Pancreas (tissue), 10 donors: ENCODE measurements around the gene SRCIN1. TPM values are rescaled to one million over a fixed set of nuclear protein-coding genes. Genes with fewer than 3 reads are reported as not detected.

Experiments
- ATAC-seq, 4 donors: fragments of 200-7000 bp; cut with Tn5 transposase; one replicate each; pipeline versions ENCODE4 v1.8.0 to v1.9.1; 2020; ENCODE audit warnings: mild to moderate bottlenecking in 4 of 4, moderate library complexity in 4 of 4
- DNase-seq, 6 donors: peaks; one replicate each; pipeline ENCODE4 v3.0.0-alpha.2; 2020
- FAIRE-seq: peaks from 2 replicates; lab custom pipeline; 2012; peaks lifted over from hg19 to GRCh38; lab: Jason Lieb, UNC
- H3K27ac ChIP-seq, 4 donors: fragments of 200-600 bp; sonication (generic); 1 replicate in 3 of 4; 2 replicates in 1 of 4; pipeline versions ENCODE4 v1.5.0 to v1.8.0; 2020
- H3K27me3 ChIP-seq, 4 donors: fragments of 200-600 bp; one replicate each; pipeline ENCODE4 v1.8.0; 2021
- H3K36me3 ChIP-seq, 3 donors: fragments of 200-600 bp; sonication (generic) in 1 of 3; one replicate each; pipeline versions ENCODE4 v1.5.0 to v1.8.0; 2020 to 2021
- H3K4me1 ChIP-seq, 3 donors: fragments of 200-600 bp; one replicate each; pipeline ENCODE4 v1.8.0; 2021
- H3K4me3 ChIP-seq, 4 donors: fragments of 200-600 bp; sonication (generic) in 2 of 4; one replicate each; pipeline versions ENCODE4 v1.5.0 to v1.8.0; 2020 to 2021
- H3K9me3 ChIP-seq, 4 donors: fragments of 200-600 bp; one replicate each; pipeline ENCODE4 v1.8.0; 2021
- WGBS, 2 donors: extraction: QIAGEN DNeasy Blood & Tissue Kit; methylation state at CpG; one replicate each; pipeline ENCODE4 v1.1.7; 2013; 5-methylcytosine and 5-hydroxymethylcytosine counted together
- intact Hi-C, 3 donors: fragments of 100-400 bp; cut with DNase I; formaldehyde crosslinking; loops; one replicate each; pipeline versions ENCODE4 v1.11.1 to v1.14.2; 2022
- polyA plus RNA-seq, 2 donors: library from polyadenylated mRNA; stranded (reverse); fragments of 200-250 nt; gene quantifications; one replicate each; pipeline ENCODE4 v1.2.3, GENCODE V29; 2013
- total RNA-seq, 6 donors: library from RNA; stranded (reverse); fragmentation: NEBNext Ultra II Directional in 4 of 6; extraction: Animal tissue kit (Norgen Biotek cat#: 25700) in 4 of 6; gene quantifications; one replicate each; pipeline versions ENCODE4 v1.2.1 to v1.2.4, GENCODE V29; 2021 to 2023
- TF ChIP-seq, protein P1 (sequence below), 4 donors: fragments of 200-600 bp; sonication (generic) in 3 of 4; IDR thresholded peaks; one replicate each; pipeline versions ENCODE4 v1.5.0 to v1.8.0; 2021; ENCODE audit warnings: antibody characterized with exemption in 4 of 4
- donor health status: healthy with polysubstance abuse.
- donor health status: DM: no; HTN: no; CAD: no; lungs with moderate emphysema.
- donor health status: DM: no; HTN: no; CAD: no.
- donor health status: control.
- donor health status: control.
- donor health status: Bipolar disorder and iron deficiency.
- donor health status: DM: yes; HTN: yes; CAD: no.
- donor health status: DM: no; HTN: no; CAD: no.
- donor health status: DM: no; HTN: no; CAD: no.
- donor health status: DM: yes; HTN: yes; CAD: no.

SRCIN1 gene
- total and polyA plus RNA-seq, 8 donors: 5.8 to 30.3 (median 9.0) TPM

DNA sequence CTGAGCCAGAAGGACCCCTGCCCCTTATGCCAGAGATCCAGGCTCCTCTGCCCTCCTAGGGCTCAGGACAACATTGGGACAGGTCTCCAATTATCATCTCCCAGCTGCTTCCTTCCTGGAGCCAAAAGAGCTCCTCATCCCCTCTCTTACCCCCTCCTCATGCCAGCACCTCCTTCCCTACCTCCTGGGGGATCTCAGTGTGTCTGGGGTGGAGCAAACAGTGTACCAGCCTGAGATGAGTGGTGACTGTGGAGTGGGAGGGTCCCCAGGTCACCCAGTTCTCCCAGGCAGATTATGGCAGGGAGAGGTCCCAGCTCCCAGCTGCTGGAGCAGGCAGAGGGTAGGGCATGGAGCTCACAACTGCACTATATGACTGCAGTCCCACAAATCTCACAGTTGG, 23.7 kb downstream of the SRCIN1 start:
- ATAC-seq: no peak
- TF ChIP-seq, protein P1, sequence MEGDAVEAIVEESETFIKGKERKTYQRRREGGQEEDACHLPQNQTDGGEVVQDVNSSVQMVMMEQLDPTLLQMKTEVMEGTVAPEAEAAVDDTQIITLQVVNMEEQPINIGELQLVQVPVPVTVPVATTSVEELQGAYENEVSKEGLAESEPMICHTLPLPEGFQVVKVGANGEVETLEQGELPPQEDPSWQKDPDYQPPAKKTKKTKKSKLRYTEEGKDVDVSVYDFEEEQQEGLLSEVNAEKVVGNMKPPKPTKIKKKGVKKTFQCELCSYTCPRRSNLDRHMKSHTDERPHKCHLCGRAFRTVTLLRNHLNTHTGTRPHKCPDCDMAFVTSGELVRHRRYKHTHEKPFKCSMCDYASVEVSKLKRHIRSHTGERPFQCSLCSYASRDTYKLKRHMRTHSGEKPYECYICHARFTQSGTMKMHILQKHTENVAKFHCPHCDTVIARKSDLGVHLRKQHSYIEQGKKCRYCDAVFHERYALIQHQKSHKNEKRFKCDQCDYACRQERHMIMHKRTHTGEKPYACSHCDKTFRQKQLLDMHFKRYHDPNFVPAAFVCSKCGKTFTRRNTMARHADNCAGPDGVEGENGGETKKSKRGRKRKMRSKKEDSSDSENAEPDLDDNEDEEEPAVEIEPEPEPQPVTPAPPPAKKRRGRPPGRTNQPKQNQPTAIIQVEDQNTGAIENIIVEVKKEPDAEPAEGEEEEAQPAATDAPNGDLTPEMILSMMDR (IDR thresholded peaks at IDR 0.05): no peak
- Histone ChIP-seq H3K36me3 (no peaks in the 10 kb centered on the region), H3K4me1 (peaks cover 0 to 4% (median 0%) of the 10 kb centered on the region in 3 donors), H3K27ac (no peak overlapping the region), H3K4me3 (no peak overlapping the region), H3K9me3 (no peaks in the 10 kb centered on the region), H3K27me3 (no peaks in the 10 kb centered on the region)
- intact Hi-C loops: no loop called here
- no peak for FAIRE-seq
- DNase-seq: no peak

DNA sequence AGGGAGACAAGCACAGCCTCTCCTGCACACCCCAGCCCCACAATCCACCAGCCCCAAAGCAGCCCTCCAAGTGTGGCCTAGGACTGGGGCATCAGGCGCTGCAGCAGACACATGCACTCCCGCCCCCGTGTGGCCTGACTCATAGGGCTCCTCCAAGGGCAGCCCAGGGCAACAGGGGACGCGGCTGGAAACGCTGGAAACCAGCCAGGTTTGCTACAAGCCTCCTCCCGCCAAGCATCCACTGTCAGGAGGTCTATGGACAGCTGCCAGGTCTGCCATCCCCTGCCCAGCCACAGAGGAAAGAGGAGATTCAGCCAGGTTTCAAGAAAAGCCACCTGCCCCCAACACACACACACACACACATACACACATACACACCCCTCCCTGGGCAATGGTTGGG, 25.8 kb downstream of the SRCIN1 start:
- Histone ChIP-seq H3K4me1 (peaks cover 0 to 4% (median 0%) of the 10 kb centered on the region in 3 donors), H3K27ac (no peak overlapping the region), H3K4me3 (no peak overlapping the region), H3K9me3 (no peaks in the 10 kb centered on the region), H3K27me3 (no peaks in the 10 kb centered on the region), H3K36me3 (no peaks in the 10 kb centered on the region)
- ATAC-seq (peak in 2 of 4 donors; percentile 28 to 38), DNase-seq (peak in 2 of 6 donors; percentile 28 to 53), FAIRE-seq (no peak)
- WGBS, 2 donors: 27 to 31% methylated on average over 7 of the region's 7 CpGs
- intact Hi-C loops: no loop called here
- TF ChIP-seq, protein P1 (IDR thresholded peaks at IDR 0.05): no peak

DNA sequence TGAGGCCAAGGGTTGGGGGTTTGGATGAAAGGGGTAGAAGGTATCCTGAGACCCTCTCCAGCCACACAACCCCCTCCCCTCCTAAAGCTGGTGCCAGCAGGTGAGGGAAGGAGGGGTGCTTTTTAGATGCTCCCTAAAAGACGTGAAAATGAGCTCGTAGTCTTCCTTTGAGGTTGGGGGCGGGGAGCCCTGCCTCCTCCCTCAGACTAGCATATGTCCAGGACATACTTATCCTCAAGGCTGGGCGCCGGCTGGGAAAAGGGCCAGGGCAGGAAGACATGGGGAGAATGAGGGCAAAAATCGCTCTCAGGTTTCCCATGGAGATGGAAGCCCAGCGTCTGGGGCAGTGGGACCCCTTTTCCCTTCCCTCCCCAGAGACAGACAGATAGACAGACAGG, 26.7 kb downstream of the SRCIN1 start:
- no peaks in the 10 kb centered on the region for H3K36me3 ChIP-seq
- no peaks in the 10 kb centered on the region for H3K27me3 ChIP-seq
- intact Hi-C loops: no loop called here
- FAIRE-seq (no peak), ATAC-seq (no peak), DNase-seq (no peak)
- no peak overlapping the region for H3K27ac ChIP-seq
- peaks cover 0 to 2% (median 0%) of the 10 kb centered on the region in 3 donors for H3K4me1 ChIP-seq
- TF ChIP-seq, protein P1 (IDR thresholded peaks at IDR 0.05): no peak
- H3K4me3 ChIP-seq: no peak overlapping the region
- 42 to 46% methylated on average over 7 of the region's 7 CpGs for WGBS, 2 donors
- H3K9me3 ChIP-seq: no peaks in the 10 kb centered on the region

DNA sequence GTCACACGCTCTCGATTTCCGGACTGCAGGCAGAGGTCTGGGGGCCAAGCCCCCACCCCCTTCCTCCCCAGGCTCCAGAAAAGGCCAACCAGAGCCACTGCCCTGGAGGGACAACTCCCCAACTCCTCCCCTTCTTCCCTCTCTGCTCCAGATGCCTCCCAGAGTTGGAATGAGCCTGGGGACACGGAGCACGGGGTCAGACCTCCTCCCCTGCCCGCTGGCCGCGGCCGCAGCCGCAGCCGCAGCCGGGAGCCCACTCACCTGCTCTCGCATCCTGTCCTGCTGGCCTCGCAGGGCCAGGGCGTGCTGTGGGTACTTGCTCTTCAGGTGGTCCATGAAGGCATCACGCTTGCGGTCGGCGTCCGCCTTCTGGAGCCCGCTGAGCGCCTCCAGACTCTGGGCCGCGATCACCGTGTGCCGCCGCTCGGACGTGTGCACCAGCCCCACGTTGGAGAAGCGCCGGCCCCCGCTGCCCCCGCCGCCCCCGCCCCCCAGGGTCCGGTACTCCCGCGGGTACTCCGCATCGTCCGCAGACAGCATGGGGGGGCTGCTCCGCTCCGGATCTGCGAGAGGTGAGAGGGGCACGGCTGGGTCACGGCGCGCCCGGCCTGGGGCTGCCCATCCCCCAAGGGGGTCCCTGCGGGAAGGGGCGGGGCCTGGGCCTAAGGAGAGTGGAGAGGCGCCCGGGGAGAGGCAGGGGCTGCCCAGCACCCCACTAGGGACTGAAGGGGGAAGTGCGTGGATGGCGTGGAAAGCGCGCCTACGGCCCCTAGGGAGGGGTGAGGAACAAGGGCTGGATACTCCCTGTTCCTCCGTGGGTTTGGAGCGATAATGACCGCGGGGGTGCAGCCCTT, 27.3 kb downstream of the SRCIN1 start:
- Histone ChIP-seq H3K36me3 (no peaks in the 10 kb centered on the region), H3K27ac (no peak overlapping the region), H3K9me3 (no peaks in the 10 kb centered on the region), H3K4me1 (no peaks in the 10 kb centered on the region), H3K27me3 (no peaks in the 10 kb centered on the region), H3K4me3 (no peak overlapping the region)
- WGBS, 2 donors: 23 to 30% methylated on average over 43 to 63 of the region's 63 CpGs
- intact Hi-C loops: no loop called here
- DNase-seq (peak in 1 of 6 donors; percentile 37), FAIRE-seq (no peak), ATAC-seq (no peak)
- TF ChIP-seq, protein P1 (IDR thresholded peaks at IDR 0.05): no peak

DNA sequence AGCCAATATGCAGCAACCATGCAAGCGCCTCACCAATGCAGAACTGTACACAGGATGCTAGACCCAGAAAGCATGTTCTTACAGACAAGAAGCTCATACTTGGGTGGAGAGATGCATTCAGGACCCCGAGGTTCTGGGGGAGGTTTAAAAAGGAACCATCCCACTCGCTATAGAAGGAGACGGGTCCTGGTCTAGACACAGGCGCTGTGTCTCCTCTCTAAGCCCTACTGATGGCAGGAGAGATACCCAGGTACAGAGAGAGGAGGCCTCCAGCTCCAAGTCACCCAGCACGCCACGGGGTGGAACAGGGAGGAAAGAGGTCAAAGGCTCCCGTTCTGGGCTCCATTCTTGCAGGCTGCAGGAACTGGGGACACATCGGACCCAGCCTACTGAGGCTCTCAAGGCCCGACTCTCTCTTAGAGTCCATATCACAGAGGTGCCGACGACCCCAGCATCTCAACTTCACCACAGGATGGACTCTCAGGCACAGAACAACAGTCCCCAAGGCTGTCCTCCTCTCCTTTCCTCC, 28.0 kb downstream of the SRCIN1 start:
- Histone ChIP-seq H3K27ac (no peak overlapping the region), H3K4me3 (no peak overlapping the region), H3K36me3 (no peaks in the 10 kb centered on the region), H3K27me3 (no peaks in the 10 kb centered on the region), H3K9me3 (no peaks in the 10 kb centered on the region), H3K4me1 (no peaks in the 10 kb centered on the region)
- FAIRE-seq: no peak
- TF ChIP-seq, protein P1 (IDR thresholded peaks at IDR 0.05): no peak
- no peak for DNase-seq
- no peak for ATAC-seq
- intact Hi-C loops: no loop called here
- WGBS, 2 donors: 60 to 64% methylated on average over 12 of the region's 12 CpGs
